Measurements from ENCODE around the gene PIK3CA. TPM values are rescaled to one million over a fixed set of nuclear protein-coding genes. Genes with fewer than 3 reads are reported as not detected.

The PIK3CA gene
- total RNA-seq, 2 experiments from 2014 or later, result 14.1 to 20.8 TPM

GRCh38 chr3:179163503-179163902, 15.3 kb downstream of the PIK3CA start:
- intact Hi-C loops (cut with micrococcal nuclease), result no loop called here

GRCh38 chr3:179164857-179165256, 16.7 kb downstream of the PIK3CA start:
- Mint-ChIP-seq H3K27me3 (no peaks in the 10 kb centered on the region), H3K4me1 (ENCODE audit: low read depth) (peaks cover 53% of the 10 kb centered on the region), H3K27ac (no peak overlapping the region), H3K4me3 (no peak overlapping the region), H3K9me3 (peaks cover under 1% of the 10 kb centered on the region), H3K36me3 (ENCODE audit: low read depth) (no peaks in the 10 kb centered on the region)
- no peak for ATAC-seq
- ChIA-PET POLR2A (interaction anchor here (2.5 kb wide), 1 partner anchor 16 kb away, joined by 7 read pairs; the partner anchor contains the start of gene PIK3CA), CTCF (no interaction called here)
- intact Hi-C loops (cut with micrococcal nuclease), result no loop called here
- TF ChIP-seq CTCF (IDR thresholded peaks at IDR 0.05), result no peak
- no peak for DNase-seq

More at GRCh38 chr3:179163503-179163902, 15.3 kb downstream of the PIK3CA start:
- ChIA-PET POLR2A (no interaction called here), CTCF (interaction anchor here (0.8 kb wide), 1 partner anchor 15 kb away, joined by 3 read pairs; no protein-coding TSS in a partner anchor)
- no peaks in the 10 kb centered on the region for H3K9me3 Mint-ChIP-seq
- no peaks in the 10 kb centered on the region for H3K27me3 Mint-ChIP-seq
- DNase-seq (no peak), ATAC-seq (no peak)
- H3K36me3 Mint-ChIP-seq (ENCODE audit: low read depth), result no peaks in the 10 kb centered on the region
- peaks cover 58% of the 10 kb centered on the region for H3K4me1 Mint-ChIP-seq (ENCODE audit: low read depth)
- H3K4me3 Mint-ChIP-seq, result no peak overlapping the region
- TF ChIP-seq CTCF (IDR thresholded peaks at IDR 0.05), result no peak
- H3K27ac Mint-ChIP-seq, result no peak overlapping the region

- intact Hi-C loops (cut with micrococcal nuclease), result no loop called here
- ChIA-PET CTCF (interaction anchor here (0.6 to 1.0 kb wide), 2 partner anchors 16 to 20 kb away, joined by 3 to 4 read pairs; no protein-coding TSS in a partner anchor), POLR2A (interaction anchor here (2.5 kb wide), 1 partner anchor 18 kb away, joined by 7 read pairs; the partner anchor contains the start of gene PIK3CA)
- Mint-ChIP-seq H3K4me1 (ENCODE audit: low read depth) (peaks cover 40% of the 10 kb centered on the region), H3K27me3 (no peaks in the 10 kb centered on the region), H3K9me3 (peaks cover 3% of the 10 kb centered on the region), H3K36me3 (ENCODE audit: low read depth) (peaks cover 2% of the 10 kb centered on the region), H3K27ac (no peak overlapping the region), H3K4me3 (no peak overlapping the region)
- ATAC-seq, result no peak
- no peak for TF ChIP-seq CTCF (IDR thresholded peaks at IDR 0.05)
- DNase-seq, result no peak
Observed at GRCh38 chr3:179166561-179167201, 18.5 kb downstream of the PIK3CA start.

GRCh38 chr3:179168918-179169317, 20.8 kb downstream of the PIK3CA start:
- H3K4me1 Mint-ChIP-seq (ENCODE audit: low read depth), result peaks cover 34% of the 10 kb centered on the region
- no peak overlapping the region for H3K27ac Mint-ChIP-seq
- no peak for ATAC-seq
- H3K27me3 Mint-ChIP-seq, result no peaks in the 10 kb centered on the region
- no peak for TF ChIP-seq CTCF (IDR thresholded peaks at IDR 0.05)
- H3K9me3 Mint-ChIP-seq, result peaks cover 3% of the 10 kb centered on the region
- peaks cover 2% of the 10 kb centered on the region for H3K36me3 Mint-ChIP-seq (ENCODE audit: low read depth)
- ChIA-PET POLR2A (no interaction called here), CTCF (no interaction called here)
- intact Hi-C loops (cut with micrococcal nuclease), result no loop called here
- DNase-seq, result no peak
- H3K4me3 Mint-ChIP-seq, result no peak overlapping the region

- DNase-seq (no peak), ATAC-seq (no peak)
- TF ChIP-seq CTCF (IDR thresholded peaks at IDR 0.05), result no peak
- no peak overlapping the region for H3K4me3 Mint-ChIP-seq
- intact Hi-C loops (cut with micrococcal nuclease), result no loop called here
- H3K4me1 Mint-ChIP-seq (ENCODE audit: low read depth), result peaks cover 37% of the 10 kb centered on the region
- ChIA-PET CTCF (no interaction called here), POLR2A (interaction anchor here (1.3 kb wide), 1 partner anchor 24 kb away, joined by 3 read pairs; the partner anchor contains the start of gene PIK3CA)
- H3K36me3 Mint-ChIP-seq (ENCODE audit: low read depth), result peaks cover 2% of the 10 kb centered on the region
- no peak overlapping the region for H3K27ac Mint-ChIP-seq
- no peaks in the 10 kb centered on the region for H3K27me3 Mint-ChIP-seq
- H3K9me3 Mint-ChIP-seq, result peaks cover 3% of the 10 kb centered on the region
Observed at GRCh38 chr3:179172546-179172945, 24.4 kb downstream of the PIK3CA start.

All from activated CD8-positive, alpha-beta T cell treated with anti-CD3 and anti-CD28 coated beads for 36 hours (primary cell).